ENCODE results near the gene XPO1.
"Not testable (repeated sequence)": the region's sequence is repeated elsewhere in the genome, so short reads cannot be mapped to it uniquely, and the experiment has no call there.

DNA sequence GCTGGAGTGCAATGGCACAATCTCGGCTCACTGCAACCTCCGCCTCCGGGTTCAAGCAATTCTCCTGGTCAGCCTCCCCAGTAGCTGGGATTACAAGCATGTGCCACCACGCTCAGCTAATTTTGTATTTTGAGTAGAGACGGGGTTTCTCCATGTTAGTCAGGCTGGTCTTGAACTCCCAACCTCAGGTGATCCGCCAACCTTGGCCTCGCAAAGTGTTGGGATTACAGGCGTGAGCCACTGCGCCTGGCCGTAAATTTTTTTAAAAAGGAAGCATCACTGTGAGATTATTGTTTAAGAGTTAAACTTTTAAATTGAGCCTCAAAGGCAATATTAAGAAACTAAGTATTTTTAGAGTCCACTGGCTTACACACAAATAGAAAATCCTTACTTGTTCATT lies 69.9 kb downstream of the XPO1 start:
- TF ChIP-seq, protein P1, sequence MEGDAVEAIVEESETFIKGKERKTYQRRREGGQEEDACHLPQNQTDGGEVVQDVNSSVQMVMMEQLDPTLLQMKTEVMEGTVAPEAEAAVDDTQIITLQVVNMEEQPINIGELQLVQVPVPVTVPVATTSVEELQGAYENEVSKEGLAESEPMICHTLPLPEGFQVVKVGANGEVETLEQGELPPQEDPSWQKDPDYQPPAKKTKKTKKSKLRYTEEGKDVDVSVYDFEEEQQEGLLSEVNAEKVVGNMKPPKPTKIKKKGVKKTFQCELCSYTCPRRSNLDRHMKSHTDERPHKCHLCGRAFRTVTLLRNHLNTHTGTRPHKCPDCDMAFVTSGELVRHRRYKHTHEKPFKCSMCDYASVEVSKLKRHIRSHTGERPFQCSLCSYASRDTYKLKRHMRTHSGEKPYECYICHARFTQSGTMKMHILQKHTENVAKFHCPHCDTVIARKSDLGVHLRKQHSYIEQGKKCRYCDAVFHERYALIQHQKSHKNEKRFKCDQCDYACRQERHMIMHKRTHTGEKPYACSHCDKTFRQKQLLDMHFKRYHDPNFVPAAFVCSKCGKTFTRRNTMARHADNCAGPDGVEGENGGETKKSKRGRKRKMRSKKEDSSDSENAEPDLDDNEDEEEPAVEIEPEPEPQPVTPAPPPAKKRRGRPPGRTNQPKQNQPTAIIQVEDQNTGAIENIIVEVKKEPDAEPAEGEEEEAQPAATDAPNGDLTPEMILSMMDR (IDR thresholded peaks at IDR 0.05), result not testable (repeated sequence)
- TF ChIP-seq POLR2A, POLR2AphosphoS5 (IDR thresholded peaks at IDR 0.05): not testable (repeated sequence)
